ENCODE results near the gene SEC63. TPM values are rescaled to one million over a fixed set of nuclear protein-coding genes. Genes with fewer than 3 reads are reported as not detected.
"Not testable (repeated sequence)": the region's sequence is repeated elsewhere in the genome, so short reads cannot be mapped to it uniquely, and the experiment has no call there.

The SEC63 gene
- 100 to 1,000 TPM; 110 to 123 (median 118) TPM for polyA plus RNA-seq (ENCODE audit: insufficient read length in 3 of 3)

GRCh38 chr6:107957909-107958688 lies at the start of gene SEC63:
Gene SEC63 (minus strand): TSS chr6:107958208. CDS start chr6:107958009, 199 bp downstream.
- DNase-seq (ENCODE audit: low read depth in 3 of 3, low spot score in 2 of 3) = peak; percentile 84 to 91 (median 91)

GRCh38 chr6:108005961-108006360 lies 48.0 kb upstream of the SEC63 start:
- no peak for DNase-seq (ENCODE audit: low read depth in 3 of 3, low spot score in 2 of 3)

DNA sequence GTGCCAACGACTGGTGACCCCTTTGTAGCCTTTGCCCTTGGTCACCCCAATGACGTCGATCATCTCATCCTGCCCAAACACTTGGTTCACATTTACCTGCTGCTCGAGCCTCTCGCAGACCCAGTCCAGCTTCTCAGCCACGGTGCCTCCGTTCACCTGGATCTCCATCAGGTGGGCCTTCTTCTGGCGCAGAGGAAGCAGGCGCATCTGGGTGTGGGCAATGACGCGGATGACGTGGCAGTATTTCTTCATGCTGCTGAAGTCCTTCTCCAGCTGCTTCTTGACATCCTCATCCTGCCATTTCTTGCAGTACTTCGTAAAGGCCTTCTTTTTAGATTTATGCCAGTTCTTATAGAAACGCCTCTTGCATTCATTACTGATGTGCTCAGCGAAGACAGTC lies 46.9 kb upstream of the SEC63 start:
- DNase-seq (ENCODE audit: low read depth in 3 of 3, low spot score in 2 of 3) = no peak

GRCh38 chr6:108002365-108003221 lies 44.6 kb upstream of the SEC63 start:
- DNase-seq (ENCODE audit: low read depth in 3 of 3, low spot score in 2 of 3) = no peak

- no peak for DNase-seq (ENCODE audit: low read depth in 3 of 3, low spot score in 2 of 3)
Observed at GRCh38 chr6:108001696-108002231, 43.8 kb upstream of the SEC63 start.

DNA sequence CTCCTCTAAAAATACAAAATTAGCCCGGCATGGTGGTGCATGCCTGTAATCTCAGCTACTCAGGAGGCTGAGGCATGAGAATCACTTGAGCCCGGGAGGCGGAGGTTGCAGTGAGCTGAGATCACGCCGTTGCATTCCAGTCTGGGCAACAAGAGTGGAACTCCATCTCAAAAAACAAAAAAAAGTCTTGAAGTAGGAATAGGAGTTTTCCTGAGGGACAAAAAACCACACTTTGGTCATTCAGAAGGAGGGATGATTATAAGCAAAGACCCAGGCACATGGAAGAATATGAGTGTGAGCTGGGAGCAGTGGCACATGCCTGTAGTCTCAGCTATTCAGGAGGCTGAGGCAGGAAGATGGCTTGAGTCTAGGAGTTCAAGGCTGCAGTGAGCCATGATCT lies 42.3 kb upstream of the SEC63 start:
- not testable (repeated sequence) for DNase-seq (ENCODE audit: low read depth in 3 of 3, low spot score in 2 of 3)

DNA sequence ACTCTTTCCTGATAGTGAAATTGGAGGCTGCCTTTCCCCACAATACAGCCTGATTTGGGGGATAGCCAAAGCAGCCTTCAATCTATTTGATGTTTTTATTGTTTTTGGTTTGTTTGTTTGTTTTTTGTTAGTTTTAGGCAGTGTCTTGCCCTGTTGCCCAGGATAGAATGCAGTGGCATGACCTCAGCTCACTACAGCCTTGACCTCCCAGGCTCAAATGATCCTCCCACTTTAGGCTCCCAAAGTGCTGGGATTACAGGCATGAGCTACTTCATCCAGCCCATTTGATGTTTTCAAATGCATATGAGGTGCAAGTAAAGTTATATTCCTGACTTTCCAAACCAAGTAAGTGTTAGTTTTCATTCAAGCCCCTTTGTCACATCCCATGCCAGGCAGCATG lies 41.3 kb upstream of the SEC63 start:
- no peak for DNase-seq (ENCODE audit: low read depth in 3 of 3, low spot score in 2 of 3)

- no peak for DNase-seq (ENCODE audit: low read depth in 3 of 3, low spot score in 2 of 3)
Observed at GRCh38 chr6:107991772-107992550, 34.0 kb upstream of the SEC63 start.

GRCh38 chr6:107991061-107991460 lies 33.1 kb upstream of the SEC63 start:
- DNase-seq (ENCODE audit: low read depth in 3 of 3, low spot score in 2 of 3) = no peak

GRCh38 chr6:107990587-107990986 lies 32.6 kb upstream of the SEC63 start:
- not testable (repeated sequence) for DNase-seq (ENCODE audit: low read depth in 3 of 3, low spot score in 2 of 3)

DNA sequence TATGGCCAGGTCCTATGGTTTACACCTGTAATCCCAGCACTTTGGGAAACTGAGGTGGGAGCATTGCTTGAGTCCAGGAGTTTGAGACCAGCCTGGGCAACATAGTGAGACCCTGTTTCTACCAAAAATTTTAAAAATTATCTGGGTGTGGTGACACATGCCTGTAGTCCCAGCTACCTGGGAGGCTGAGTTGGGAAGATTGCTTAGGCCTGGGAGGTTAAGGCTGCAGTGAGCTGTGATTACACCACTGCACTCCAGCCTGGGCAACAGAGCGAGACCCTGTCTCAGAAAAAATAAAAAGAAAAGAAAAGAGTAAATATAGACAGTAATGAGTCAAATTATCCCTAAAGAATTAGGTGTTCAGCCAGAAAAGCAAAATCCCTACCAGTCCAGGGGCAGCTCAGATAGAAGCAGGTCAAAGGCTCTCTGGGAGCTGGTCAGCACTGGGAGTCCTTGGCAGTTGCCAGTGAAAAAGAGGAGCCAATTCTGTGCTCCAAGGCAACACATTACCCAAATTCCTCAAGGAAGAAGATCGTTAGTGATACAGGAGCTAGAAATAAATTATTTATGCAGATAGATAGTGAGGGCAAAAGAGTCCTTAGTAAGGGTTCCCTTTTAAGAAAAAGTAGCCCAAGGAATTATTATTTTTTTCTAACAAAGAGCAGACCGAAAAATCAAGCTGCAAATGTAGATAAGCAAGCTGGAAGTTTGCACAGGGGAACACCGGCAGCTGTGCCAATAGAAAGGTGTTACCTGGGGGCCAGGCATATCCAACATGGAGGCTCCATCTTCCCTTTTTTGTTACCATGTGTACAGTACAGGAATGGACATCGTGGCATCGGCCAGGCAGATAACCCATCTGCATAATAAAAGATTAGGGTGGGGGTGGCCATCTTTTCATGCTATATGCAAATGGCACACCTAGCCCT lies 31.4 kb upstream of the SEC63 start:
- DNase-seq (ENCODE audit: low read depth in 3 of 3, low spot score in 2 of 3) = no peak

- no peak for DNase-seq (ENCODE audit: low read depth in 3 of 3, low spot score in 2 of 3)
Observed at GRCh38 chr6:107988570-107988969, 30.6 kb upstream of the SEC63 start.

GRCh38 chr6:107987805-107988204 lies 29.8 kb upstream of the SEC63 start:
- no peak for DNase-seq (ENCODE audit: low read depth in 3 of 3, low spot score in 2 of 3)

GRCh38 chr6:107985701-107986100 lies 27.7 kb upstream of the SEC63 start:
- no peak for DNase-seq (ENCODE audit: low read depth in 3 of 3, low spot score in 2 of 3)

DNA sequence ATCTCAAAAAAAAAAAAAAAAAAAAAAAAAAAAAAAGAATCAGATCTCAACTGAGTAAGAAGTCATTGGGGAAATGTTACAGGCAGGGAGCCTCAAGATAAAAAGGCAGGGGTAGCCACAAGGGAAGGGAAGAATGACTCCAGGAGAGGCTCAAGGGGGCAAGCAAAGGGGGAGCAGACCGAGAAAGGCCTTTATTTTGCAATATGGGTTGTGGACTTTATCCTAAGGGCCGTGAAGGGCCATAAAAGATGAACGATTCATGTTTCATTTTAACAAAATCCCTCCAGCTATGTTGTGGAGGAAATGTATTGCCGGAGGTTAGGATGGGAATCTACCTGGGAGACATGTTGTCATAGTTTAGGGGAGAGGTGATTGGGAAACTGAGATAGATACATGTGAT lies 25.8 kb upstream of the SEC63 start:
- no peak for DNase-seq (ENCODE audit: low read depth in 3 of 3, low spot score in 2 of 3)

DNA sequence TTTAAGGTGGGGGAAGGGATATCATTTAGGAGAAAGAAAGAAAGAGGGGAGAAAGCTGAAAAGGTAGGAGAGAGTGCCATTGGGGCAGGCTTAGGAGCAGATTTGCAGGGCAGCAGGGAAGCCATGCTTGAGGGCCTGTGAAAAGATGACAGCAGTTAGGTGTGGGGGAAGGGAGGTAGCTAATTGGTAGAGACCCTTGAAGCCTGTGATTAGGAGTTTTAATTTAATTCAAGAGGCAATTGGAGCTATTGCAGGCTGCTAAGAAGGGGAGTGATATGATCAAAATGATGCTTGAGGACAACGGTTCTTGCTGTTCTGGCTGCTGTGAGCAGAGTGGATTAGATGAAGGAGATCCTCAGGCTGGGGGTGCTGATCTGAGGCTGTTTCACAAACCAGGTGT lies 24.5 kb upstream of the SEC63 start:
- DNase-seq (ENCODE audit: low read depth in 3 of 3, low spot score in 2 of 3) = no peak

GRCh38 chr6:107981695-107982094 lies 23.7 kb upstream of the SEC63 start:
- no peak for DNase-seq (ENCODE audit: low read depth in 3 of 3, low spot score in 2 of 3)

- no peak for DNase-seq (ENCODE audit: low read depth in 3 of 3, low spot score in 2 of 3)
Observed at GRCh38 chr6:107977283-107977682, 19.3 kb upstream of the SEC63 start.

DNA sequence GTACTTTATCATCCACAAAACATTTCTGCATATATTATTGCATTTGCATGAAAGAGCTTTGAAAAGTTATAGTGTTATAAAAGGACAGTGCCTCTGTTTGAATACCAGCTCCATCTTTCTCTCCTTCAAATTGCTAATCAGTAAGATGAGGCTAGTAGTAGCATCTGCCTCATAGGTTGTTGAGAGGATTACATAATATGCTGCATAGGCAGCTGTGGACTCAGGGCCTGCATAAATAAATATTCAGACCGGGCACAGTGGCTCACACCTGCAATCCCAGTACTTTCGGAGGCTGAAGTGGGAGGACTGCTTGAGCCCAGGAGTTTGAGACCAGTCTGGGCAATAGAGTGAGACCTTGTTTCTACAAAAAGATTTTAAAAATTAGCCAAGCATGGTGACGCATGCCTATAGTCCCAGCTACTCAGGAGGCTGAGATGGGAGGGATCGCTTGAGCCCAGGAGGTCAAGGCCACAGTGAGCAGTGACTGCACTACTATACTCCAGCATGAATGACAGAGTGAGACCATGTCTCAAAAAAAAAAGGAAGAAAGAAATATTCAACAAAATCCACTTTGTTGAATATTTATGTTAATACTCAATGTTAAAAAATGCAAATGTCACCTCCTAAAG lies 18.3 kb upstream of the SEC63 start:
- DNase-seq (ENCODE audit: low read depth in 3 of 3, low spot score in 2 of 3) = no peak

Measured in right renal cortex interstitium (tissue), 3 donors.